Progenitor cell of endocrine pancreas (in vitro differentiated cells): ENCODE measurements around the gene FSHR. TPM values are rescaled to one million over a fixed set of nuclear protein-coding genes. Genes with fewer than 3 reads are reported as not detected.

Experiments
- DNase-seq: peaks from one replicate; pipeline ENCODE4 v3.0.0; 2021; ENCODE audit warnings: low spot score; ENCODE audit not compliant: unreplicated experiment
- H3K27ac Mint-ChIP-seq: 2 replicates; pipeline ENCODE4 v1.8.0; 2021; ENCODE audit warnings: mild to moderate bottlenecking, moderate library complexity, mixed read lengths
- H3K27me3 Mint-ChIP-seq: 2 replicates; pipeline ENCODE4 v1.8.0; 2021; ENCODE audit warnings: mixed read lengths
- H3K36me3 Mint-ChIP-seq: 2 replicates; pipeline ENCODE4 v1.8.0; 2022; ENCODE audit warnings: mixed read lengths; ENCODE audit not compliant: insufficient read depth
- H3K4me1 Mint-ChIP-seq: 2 replicates; pipeline ENCODE4 v1.8.0; 2021; ENCODE audit warnings: low read depth, mixed read lengths
- H3K4me3 Mint-ChIP-seq: 2 replicates; pipeline ENCODE4 v1.8.0; 2021; ENCODE audit warnings: low read depth, mild to moderate bottlenecking, moderate library complexity, mixed read lengths
- H3K9me3 Mint-ChIP-seq: 2 replicates; pipeline ENCODE4 v1.8.0; 2021; ENCODE audit warnings: low read depth, mixed read lengths
- total RNA-seq: library from RNA; stranded (reverse); gene quantifications from 2 replicates; pipeline ENCODE4 v1.2.1, GENCODE V29; 2021
- TF ChIP-seq, protein P1 (sequence below): fragments of 200-600 bp; sonication (generic); IDR thresholded peaks from one replicate; pipeline ENCODE4 v1.5.0; 2021; ENCODE audit warnings: antibody characterized with exemption, mild to moderate bottlenecking; ENCODE audit not compliant: unreplicated experiment

FSHR gene
- total RNA-seq, 1 donor from 2014 or later, result 0.74 TPM

GRCh38 chr2:49186050-49186648, 31.8 kb upstream of the FSHR start:
- Mint-ChIP-seq H3K4me1 (no peaks in the 10 kb centered on the region), H3K36me3 (no peaks in the 10 kb centered on the region), H3K4me3 (no peak overlapping the region), H3K27ac (no peak overlapping the region), H3K9me3 (peaks cover 6% of the 10 kb centered on the region), H3K27me3 (no peaks in the 10 kb centered on the region)
- DNase-seq, result no peak
- TF ChIP-seq, protein P1, sequence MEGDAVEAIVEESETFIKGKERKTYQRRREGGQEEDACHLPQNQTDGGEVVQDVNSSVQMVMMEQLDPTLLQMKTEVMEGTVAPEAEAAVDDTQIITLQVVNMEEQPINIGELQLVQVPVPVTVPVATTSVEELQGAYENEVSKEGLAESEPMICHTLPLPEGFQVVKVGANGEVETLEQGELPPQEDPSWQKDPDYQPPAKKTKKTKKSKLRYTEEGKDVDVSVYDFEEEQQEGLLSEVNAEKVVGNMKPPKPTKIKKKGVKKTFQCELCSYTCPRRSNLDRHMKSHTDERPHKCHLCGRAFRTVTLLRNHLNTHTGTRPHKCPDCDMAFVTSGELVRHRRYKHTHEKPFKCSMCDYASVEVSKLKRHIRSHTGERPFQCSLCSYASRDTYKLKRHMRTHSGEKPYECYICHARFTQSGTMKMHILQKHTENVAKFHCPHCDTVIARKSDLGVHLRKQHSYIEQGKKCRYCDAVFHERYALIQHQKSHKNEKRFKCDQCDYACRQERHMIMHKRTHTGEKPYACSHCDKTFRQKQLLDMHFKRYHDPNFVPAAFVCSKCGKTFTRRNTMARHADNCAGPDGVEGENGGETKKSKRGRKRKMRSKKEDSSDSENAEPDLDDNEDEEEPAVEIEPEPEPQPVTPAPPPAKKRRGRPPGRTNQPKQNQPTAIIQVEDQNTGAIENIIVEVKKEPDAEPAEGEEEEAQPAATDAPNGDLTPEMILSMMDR, result no peak

DNA sequence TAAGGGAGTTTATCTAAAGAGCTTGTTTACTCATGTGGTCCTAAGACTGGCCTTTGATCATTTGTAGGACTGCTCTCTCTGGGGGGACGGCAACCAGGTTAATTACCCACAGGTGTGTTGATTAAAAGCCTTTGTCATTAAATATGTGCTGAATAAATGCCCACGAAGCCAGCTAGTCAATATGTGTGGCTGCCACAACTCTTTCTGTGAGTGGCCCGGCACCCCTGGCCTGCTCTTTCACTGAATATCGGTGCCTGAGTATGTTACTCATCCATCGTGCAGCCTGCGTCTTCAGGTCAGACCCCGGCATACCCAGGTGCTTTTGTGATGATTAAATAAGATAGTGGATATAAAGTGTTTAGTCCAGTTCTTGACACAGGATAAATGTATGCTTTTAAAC, 24.3 kb upstream of the FSHR start:
- no peaks in the 10 kb centered on the region for H3K27me3 Mint-ChIP-seq
- no peak overlapping the region for H3K27ac Mint-ChIP-seq
- H3K4me1 Mint-ChIP-seq, result no peaks in the 10 kb centered on the region
- DNase-seq, result no peak
- peaks cover 13% of the 10 kb centered on the region for H3K9me3 Mint-ChIP-seq
- TF ChIP-seq, protein P1, result no peak
- no peak overlapping the region for H3K4me3 Mint-ChIP-seq
- H3K36me3 Mint-ChIP-seq, result no peaks in the 10 kb centered on the region

- Mint-ChIP-seq H3K9me3 (peaks cover 13% of the 10 kb centered on the region), H3K27ac (no peak overlapping the region), H3K36me3 (no peaks in the 10 kb centered on the region), H3K4me3 (no peak overlapping the region), H3K4me1 (no peaks in the 10 kb centered on the region), H3K27me3 (no peaks in the 10 kb centered on the region)
- TF ChIP-seq, protein P1, result no peak
- DNase-seq, result no peak
Observed at GRCh38 chr2:49177194-49177593, 22.9 kb upstream of the FSHR start.

DNA sequence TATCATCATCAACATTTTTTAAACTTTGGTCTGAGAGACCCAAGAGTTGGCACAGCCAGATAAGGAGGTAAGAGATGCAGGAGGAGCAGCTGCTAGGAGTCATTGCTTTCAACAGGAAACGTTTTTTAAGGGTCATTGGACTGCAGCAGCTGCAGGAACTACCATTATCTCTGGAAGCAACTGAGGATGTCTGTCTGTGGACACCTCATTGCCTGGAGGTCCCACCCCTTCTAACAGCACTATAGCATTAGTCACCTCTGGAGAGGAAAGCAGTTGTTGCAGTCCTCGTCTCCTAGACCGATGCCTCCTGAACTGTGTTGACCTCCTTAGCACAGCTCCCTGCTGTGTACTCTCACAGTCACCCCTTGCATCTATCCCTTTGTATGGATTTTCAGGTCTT, 21.5 kb upstream of the FSHR start:
- H3K4me3 Mint-ChIP-seq, result no peak overlapping the region
- no peaks in the 10 kb centered on the region for H3K27me3 Mint-ChIP-seq
- H3K27ac Mint-ChIP-seq, result no peak overlapping the region
- TF ChIP-seq, protein P1, result no peak
- H3K36me3 Mint-ChIP-seq, result no peaks in the 10 kb centered on the region
- H3K4me1 Mint-ChIP-seq, result no peaks in the 10 kb centered on the region
- H3K9me3 Mint-ChIP-seq, result peaks cover 15% of the 10 kb centered on the region
- no peak for DNase-seq

DNA sequence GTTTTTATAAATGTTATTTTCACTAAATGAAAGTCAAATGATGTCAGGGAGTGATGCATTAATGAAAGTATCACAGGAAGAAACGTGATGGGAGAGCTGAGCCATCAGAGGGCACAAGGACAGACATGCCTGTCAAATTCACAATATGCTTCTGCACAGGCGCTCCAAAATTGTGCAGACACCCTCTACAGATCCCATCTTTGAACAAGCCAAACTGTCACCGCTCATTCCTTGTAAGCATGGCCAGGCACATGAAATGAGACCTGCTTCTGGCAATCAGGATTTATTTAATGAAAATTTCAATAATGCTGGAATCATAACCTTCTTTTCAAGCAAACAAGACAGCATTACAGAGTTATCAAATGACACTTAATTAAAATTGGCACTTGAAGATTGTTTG, 20.4 kb upstream of the FSHR start:
- TF ChIP-seq, protein P1, result no peak
- H3K36me3 Mint-ChIP-seq, result no peaks in the 10 kb centered on the region
- no peaks in the 10 kb centered on the region for H3K27me3 Mint-ChIP-seq
- no peaks in the 10 kb centered on the region for H3K4me1 Mint-ChIP-seq
- H3K9me3 Mint-ChIP-seq, result peaks cover 15% of the 10 kb centered on the region
- no peak overlapping the region for H3K4me3 Mint-ChIP-seq
- DNase-seq, result no peak
- no peak overlapping the region for H3K27ac Mint-ChIP-seq
